Thoracic aorta (tissue), 2 donors: ENCODE measurements around the gene ACOT7. TPM values are rescaled to one million over a fixed set of nuclear protein-coding genes. Genes with fewer than 3 reads are reported as not detected.
"Not testable (repeated sequence)": the region's sequence is repeated elsewhere in the genome, so short reads cannot be mapped to it uniquely, and the experiment has no call there.

Experiments used
- ATAC-seq: fragments of 150-250 bp; one replicate; pipeline ENCODE4 v1.8.0; 2017; ENCODE audit warnings: low read depth; ENCODE audit not compliant: insufficient number of reproducible peaks, low FRiP score
- DNase-seq: peaks from one replicate; pipeline ENCODE4 v3.0.0-alpha.2; 2020; ENCODE audit warnings: low spot score
- H3K27ac ChIP-seq, 2 donors: fragments of 200-600 bp; sonication (generic); 1 replicate in 1 of 2; 2 replicates in 1 of 2; pipeline ENCODE4 v1.5.1; 2016; ENCODE audit warnings: mild to moderate bottlenecking in 2 of 2, moderate library complexity in 2 of 2
- H3K27me3 ChIP-seq: fragments of 200-600 bp; sonication (generic); replicated peaks from 2 replicates; pipeline ENCODE4 v1.6.0; 2016; ENCODE audit warnings: mild to moderate bottlenecking; ENCODE audit not compliant: insufficient read depth
- H3K36me3 ChIP-seq: fragments of 200-600 bp; sonication (generic); one replicate; pipeline ENCODE4 v1.5.1; 2016
- H3K4me1 ChIP-seq, 2 donors: fragments of 200-600 bp; sonication (generic); 1 replicate in 1 of 2; 2 replicates in 1 of 2; pipeline versions ENCODE4 v1.5.1 to v1.6.0; 2016; ENCODE audit warnings: low read depth in 2 of 2, mild to moderate bottlenecking in 1 of 2; ENCODE audit not compliant: control insufficient read depth in 1 of 2
- H3K4me3 ChIP-seq: fragments of 200-600 bp; sonication (generic); 2 replicates; pipeline ENCODE4 v1.5.1; 2016; ENCODE audit warnings: mild to moderate bottlenecking
- H3K9me3 ChIP-seq: fragments of 200-600 bp; sonication (generic); 2 replicates; pipeline ENCODE4 v1.5.1; 2016
- CTCF ChIP-seq: fragments of 200-600 bp; sonication (generic); IDR thresholded peaks from one replicate; pipeline ENCODE4 v1.5.1; 2019; ENCODE audit warnings: antibody characterized with exemption
- total RNA-seq, 2 donors: library from RNA; depleted of rRNA; stranded (reverse); fragments of >200 nt; gene quantifications; one replicate each; pipeline versions ENCODE4 v1.1.0 to v1.2.3, GENCODE V29; 2016

ACOT7 gene
- total RNA-seq, result 10 to 100 TPM; 23.7 to 33.0 TPM

GRCh38 chr1:6393400-6394187 lies at the start of gene ACOT7:
Gene ACOT7 (minus strand): TSS chr1:6393767. CDS start chr1:6393399, 368 bp downstream.
- Histone ChIP-seq H3K27ac (peak within 1 kb of the TSS; percentile 94 to 96), H3K4me1 (peaks cover 9 to 14% of the 10 kb centered on the region in 2 donors), H3K4me3 (peak within 1 kb of the TSS; percentile 94), H3K36me3 (no peaks in the 10 kb centered on the region), H3K27me3 (no peaks in the 10 kb centered on the region), H3K9me3 (no peaks in the 10 kb centered on the region)
- peak; percentile 91 for ATAC-seq
- TF ChIP-seq CTCF, result no peak
- peak; percentile 55 for DNase-seq

- no peak for DNase-seq
- no peaks in the 10 kb centered on the region for H3K36me3 ChIP-seq
- no peak for ATAC-seq
- TF ChIP-seq CTCF, result no peak
- H3K27me3 ChIP-seq, result no peaks in the 10 kb centered on the region
- no peaks in the 10 kb centered on the region for H3K4me1 ChIP-seq
- no peak overlapping the region for H3K27ac ChIP-seq
- H3K9me3 ChIP-seq, result no peaks in the 10 kb centered on the region
- no peak overlapping the region for H3K4me3 ChIP-seq
Measured at GRCh38 chr1:6441586-6441985, 48.0 kb upstream of the ACOT7 start.

GRCh38 chr1:6440198-6441126 lies 46.9 kb upstream of the ACOT7 start:
- no peaks in the 10 kb centered on the region for H3K36me3 ChIP-seq
- H3K27ac ChIP-seq, result no peak overlapping the region
- H3K4me1 ChIP-seq, result no peaks in the 10 kb centered on the region
- no peak for ATAC-seq
- no peaks in the 10 kb centered on the region for H3K9me3 ChIP-seq
- no peak for DNase-seq
- no peak for TF ChIP-seq CTCF
- H3K4me3 ChIP-seq, result peak overlapping the region; percentile 29
- no peaks in the 10 kb centered on the region for H3K27me3 ChIP-seq

GRCh38 chr1:6438047-6438525 lies 44.5 kb upstream of the ACOT7 start:
- DNase-seq, result no peak
- H3K9me3 ChIP-seq, result no peaks in the 10 kb centered on the region
- H3K27me3 ChIP-seq, result no peaks in the 10 kb centered on the region
- ATAC-seq, result no peak
- peak; percentile 95 for TF ChIP-seq CTCF
- H3K27ac ChIP-seq, result no peak overlapping the region
- no peak overlapping the region for H3K4me3 ChIP-seq
- H3K4me1 ChIP-seq, result no peaks in the 10 kb centered on the region
- no peaks in the 10 kb centered on the region for H3K36me3 ChIP-seq

GRCh38 chr1:6437012-6437700 lies 43.6 kb upstream of the ACOT7 start:
- DNase-seq, H3K9me3 ChIP-seq, H3K27me3 ChIP-seq, H3K27ac ChIP-seq, H3K4me1 ChIP-seq, H3K4me3 ChIP-seq, H3K36me3 ChIP-seq, ATAC-seq: not testable (repeated sequence)

- ATAC-seq, H3K27ac ChIP-seq, H3K4me1 ChIP-seq, H3K4me3 ChIP-seq, H3K27me3 ChIP-seq, H3K9me3 ChIP-seq, H3K36me3 ChIP-seq, DNase-seq: not testable (repeated sequence)
Measured at GRCh38 chr1:6436277-6436676, 42.7 kb upstream of the ACOT7 start.
